Small intestine (tissue), 7 donors: Measurements from ENCODE around the gene CEMIP2. TPM values are rescaled to one million over a fixed set of nuclear protein-coding genes. Genes with fewer than 3 reads are reported as not detected.

Source experiments
- DNase-seq, 2 donors: peaks; one replicate each; pipeline versions ENCODE4 v3.0.0 to v3.0.0-alpha.2; 2013
- FAIRE-seq: peaks from 2 replicates; lab custom pipeline; 2012; peaks lifted over from hg19 to GRCh38; lab: Jason Lieb, UNC
- H3K27ac ChIP-seq, 3 donors: one replicate each; pipeline ENCODE4 v1.5.1; 2013; ENCODE audit warnings: low read length in 2 of 3, mild to moderate bottlenecking in 2 of 3, control low read depth in 1 of 3, inconsistent platforms in 1 of 3, low read depth in 1 of 3, moderate library complexity in 1 of 3
- H3K27me3 ChIP-seq, 3 donors: one replicate each; pipeline ENCODE4 v1.6.1; 2013; ENCODE audit warnings: low read length in 3 of 3, inconsistent platforms in 1 of 3; ENCODE audit not compliant: control insufficient read depth in 3 of 3, insufficient read depth in 3 of 3
- H3K36me3 ChIP-seq, 3 donors: one replicate each; pipeline ENCODE4 v1.6.1; 2013; ENCODE audit warnings: low read length in 3 of 3, inconsistent platforms in 1 of 3, low read depth in 1 of 3, mild to moderate bottlenecking in 1 of 3, moderate library complexity in 1 of 3; ENCODE audit not compliant: control insufficient read depth in 3 of 3, insufficient read depth in 2 of 3
- H3K4me1 ChIP-seq, 3 donors: one replicate each; pipeline ENCODE4 v1.6.1; 2013; ENCODE audit warnings: low read length in 2 of 3, inconsistent platforms in 1 of 3, low read depth in 1 of 3, mild to moderate bottlenecking in 1 of 3, moderate library complexity in 1 of 3; ENCODE audit not compliant: control insufficient read depth in 3 of 3, insufficient read depth in 2 of 3
- H3K4me3 ChIP-seq, 3 donors: one replicate each; pipeline ENCODE4 v1.5.1; 2013; ENCODE audit warnings: low read length in 3 of 3, control low read depth in 1 of 3, inconsistent platforms in 1 of 3, low read depth in 1 of 3, mild to moderate bottlenecking in 1 of 3, moderate library complexity in 1 of 3
- H3K9me3 ChIP-seq, 2 donors: one replicate each; pipeline ENCODE4 v1.6.1; 2013; ENCODE audit warnings: low read depth in 1 of 2, low read length in 1 of 2; ENCODE audit not compliant: control insufficient read depth in 2 of 2, insufficient read depth in 1 of 2
- WGBS, 3 donors: extraction: QIAGEN DNeasy Blood & Tissue Kit; methylation state at CpG; one replicate each; pipeline ENCODE4 v1.1.7; 2013; 5-methylcytosine and 5-hydroxymethylcytosine counted together
- polyA plus RNA-seq, 4 donors: library from polyadenylated mRNA; stranded (reverse) in 3 of 4; unstranded in 1 of 4; fragments of 200-250 nt in 3 of 4; fragments of 120-200 nt in 1 of 4; gene quantifications; one replicate each; pipeline versions ENCODE4 v1.2.1 to v1.2.3, GENCODE V29; 2013
- donor health status: healthy with polysubstance abuse.
- donor health status: control.
- donor health status: control.
- donor health status: Bipolar disorder and iron deficiency.
- donor health status: healthy.

Gene CEMIP2
- polyA plus RNA-seq, 4 donors = 29.5 to 42.6 (median 34.3) TPM

GRCh38 chr9:71748280-71748743, 20.0 kb downstream of the CEMIP2 start:
- no peak for FAIRE-seq
- H3K27me3 ChIP-seq = no peaks in the 10 kb centered on the region
- H3K27ac ChIP-seq = no peak overlapping the region
- H3K4me1 ChIP-seq = peaks cover 7 to 10% (median 8%) of the 10 kb centered on the region in 3 donors
- WGBS, 3 donors = 71 to 85% (median 82%) methylated on average over 1 of the region's 1 CpG
- H3K9me3 ChIP-seq = no peaks in the 10 kb centered on the region
- DNase-seq = no peak
- H3K4me3 ChIP-seq = no peak overlapping the region
- H3K36me3 ChIP-seq = peaks cover 9 to 22% (median 19%) of the 10 kb centered on the region in 3 donors

GRCh38 chr9:71747576-71747975, 20.7 kb downstream of the CEMIP2 start:
- Histone ChIP-seq H3K4me1 (peaks cover 6 to 7% (median 6%) of the 10 kb centered on the region in 3 donors), H3K36me3 (peaks cover 12 to 22% (median 19%) of the 10 kb centered on the region in 3 donors), H3K27me3 (no peaks in the 10 kb centered on the region), H3K9me3 (no peaks in the 10 kb centered on the region), H3K27ac (no peak overlapping the region), H3K4me3 (no peak overlapping the region)
- DNase-seq (no peak), FAIRE-seq (no peak)

- peaks cover 12 to 22% (median 19%) of the 10 kb centered on the region in 3 donors for H3K36me3 ChIP-seq
- 93 to 100% (median 94%) methylated on average over 1 of the region's 1 CpG for WGBS, 3 donors
Observed at GRCh38 chr9:71746758-71747125, 21.6 kb downstream of the CEMIP2 start.

GRCh38 chr9:71746023-71746757, 22.1 kb downstream of the CEMIP2 start:
- H3K4me3 ChIP-seq = no peak overlapping the region
- H3K36me3 ChIP-seq = peaks cover 12 to 22% (median 19%) of the 10 kb centered on the region in 3 donors
- FAIRE-seq (no peak), DNase-seq (no peak)
- no peak overlapping the region for H3K27ac ChIP-seq
- peaks cover 4 to 10% (median 10%) of the 10 kb centered on the region in 3 donors for H3K4me1 ChIP-seq
- H3K27me3 ChIP-seq = no peaks in the 10 kb centered on the region
- 94 to 96% (median 95%) methylated on average over 6 of the region's 6 CpGs for WGBS, 3 donors
- H3K9me3 ChIP-seq = no peaks in the 10 kb centered on the region

More at GRCh38 chr9:71746758-71747125, 21.6 kb downstream of the CEMIP2 start:
- H3K27me3 ChIP-seq = no peaks in the 10 kb centered on the region
- FAIRE-seq = no peak
- H3K27ac ChIP-seq = no peak overlapping the region
- peaks cover 6 to 8% (median 7%) of the 10 kb centered on the region in 3 donors for H3K4me1 ChIP-seq
- no peaks in the 10 kb centered on the region for H3K9me3 ChIP-seq
- H3K4me3 ChIP-seq = no peak overlapping the region
- no peak for DNase-seq

- no peaks in the 10 kb centered on the region for H3K9me3 ChIP-seq
- FAIRE-seq (no peak), DNase-seq (no peak)
- no peak overlapping the region for H3K27ac ChIP-seq
- H3K27me3 ChIP-seq = no peaks in the 10 kb centered on the region
- peaks cover 12 to 17% (median 17%) of the 10 kb centered on the region in 3 donors for H3K36me3 ChIP-seq
- H3K4me1 ChIP-seq = peaks cover 4 to 19% (median 13%) of the 10 kb centered on the region in 3 donors
- no peak overlapping the region for H3K4me3 ChIP-seq
- WGBS, 3 donors = 90 to 95% (median 94%) methylated on average over 16 of the region's 16 CpGs
Observed at GRCh38 chr9:71744754-71745521, 23.4 kb downstream of the CEMIP2 start.

- 78 to 86% (median 86%) methylated on average over 5 of the region's 5 CpGs for WGBS, 3 donors
- Histone ChIP-seq H3K9me3 (no peaks in the 10 kb centered on the region), H3K27ac (no peak overlapping the region), H3K4me3 (no peak overlapping the region), H3K36me3 (peaks cover 8 to 17% (median 16%) of the 10 kb centered on the region in 3 donors), H3K4me1 (peaks cover 4 to 27% (median 13%) of the 10 kb centered on the region in 3 donors), H3K27me3 (no peaks in the 10 kb centered on the region)
- FAIRE-seq (no peak), DNase-seq (no peak)
Observed at GRCh38 chr9:71743882-71744281, 24.4 kb downstream of the CEMIP2 start.

- H3K27ac ChIP-seq = no peak overlapping the region
- H3K4me3 ChIP-seq = no peak overlapping the region
- H3K4me1 ChIP-seq = peaks cover 4 to 27% (median 13%) of the 10 kb centered on the region in 3 donors
- no peaks in the 10 kb centered on the region for H3K27me3 ChIP-seq
- WGBS, 3 donors = 71 to 76% (median 74%) methylated on average over 5 of the region's 5 CpGs
- H3K9me3 ChIP-seq = no peaks in the 10 kb centered on the region
- H3K36me3 ChIP-seq = peaks cover 8 to 20% (median 13%) of the 10 kb centered on the region in 3 donors
- FAIRE-seq (no peak), DNase-seq (no peak)
Observed at GRCh38 chr9:71743217-71743705, 25.1 kb downstream of the CEMIP2 start.

- Histone ChIP-seq H3K4me1 (peaks cover 4 to 27% (median 13%) of the 10 kb centered on the region in 3 donors), H3K27me3 (no peaks in the 10 kb centered on the region), H3K36me3 (peaks cover 8 to 22% (median 13%) of the 10 kb centered on the region in 3 donors), H3K4me3 (no peak overlapping the region), H3K9me3 (no peaks in the 10 kb centered on the region), H3K27ac (no peak overlapping the region)
- FAIRE-seq = no peak
- no peak for DNase-seq
- WGBS, 3 donors = 53 to 71% (median 66%) methylated on average over 4 of the region's 4 CpGs
Observed at GRCh38 chr9:71742703-71743102, 25.6 kb downstream of the CEMIP2 start.
